ENCODE results near the gene EME2. TPM values are rescaled to one million over a fixed set of nuclear protein-coding genes. Genes with fewer than 3 reads are reported as not detected.
A peak's percentile ranks its signal among the peaks of the same experiment; 100 is the strongest.

Gene EME2
- total and polyA plus RNA-seq, 2 experiments from 2014 or later: 4.1 to 15.0 TPM

DNA sequence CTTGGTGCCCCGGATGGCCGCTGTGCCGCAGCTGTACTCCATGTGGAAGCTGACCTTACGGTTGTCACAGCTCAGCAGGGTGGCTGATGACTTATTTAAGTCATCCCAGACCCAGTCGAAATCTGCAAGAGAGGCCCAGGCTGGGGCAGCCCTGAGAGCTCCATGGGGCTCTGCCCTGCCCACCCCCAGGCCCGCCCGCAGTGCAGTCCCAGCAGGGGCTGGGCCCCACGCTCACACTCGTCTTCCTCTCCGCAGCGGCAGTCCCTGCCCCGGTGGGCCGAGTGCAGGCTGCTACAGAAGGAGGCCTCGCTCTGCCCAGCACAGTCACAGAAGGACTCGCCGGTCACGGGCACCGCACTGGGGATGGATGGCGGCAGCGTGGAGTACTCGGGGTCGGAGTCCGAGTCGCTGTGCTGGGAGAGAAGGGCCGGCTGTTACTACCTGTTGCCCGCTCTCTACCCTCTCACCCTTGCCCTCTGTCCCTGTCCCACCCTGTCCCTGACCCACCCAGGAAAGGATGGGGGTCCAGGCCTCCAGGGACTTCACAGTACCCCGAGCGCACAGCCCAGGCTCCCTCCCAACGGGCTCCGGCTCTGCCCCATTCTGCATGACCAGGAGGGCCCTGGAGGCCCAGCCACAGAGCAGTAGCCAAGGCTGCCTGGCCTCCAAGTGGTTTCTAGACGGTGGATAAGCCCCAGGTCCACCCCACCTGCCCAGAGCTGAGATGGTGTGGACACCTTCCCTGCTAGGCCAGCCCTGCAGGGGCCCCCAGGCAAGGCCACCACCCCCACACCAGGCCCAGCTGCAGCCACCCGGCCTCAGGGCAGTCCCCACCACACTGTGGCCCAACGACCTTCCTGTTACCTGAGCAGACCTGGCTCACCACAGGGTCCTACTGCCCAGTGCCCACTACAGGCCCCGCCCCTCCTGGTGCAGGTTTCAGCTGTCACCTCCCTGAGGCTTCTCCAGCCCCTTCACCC lies 5.9 kb downstream of the EME2 start:
- H2AFZ ChIP-seq: no peak overlapping the region
- TF ChIP-seq ZNF331 (CRISPR knock-in tag; IDR thresholded peaks at IDR 0.05; ENCODE audit: low read depth) (no peak), STAT1 (IDR thresholded peaks at IDR 0.05; ENCODE audit: unreplicated experiment) (no peak)
- TF ChIP-seq, protein P1, sequence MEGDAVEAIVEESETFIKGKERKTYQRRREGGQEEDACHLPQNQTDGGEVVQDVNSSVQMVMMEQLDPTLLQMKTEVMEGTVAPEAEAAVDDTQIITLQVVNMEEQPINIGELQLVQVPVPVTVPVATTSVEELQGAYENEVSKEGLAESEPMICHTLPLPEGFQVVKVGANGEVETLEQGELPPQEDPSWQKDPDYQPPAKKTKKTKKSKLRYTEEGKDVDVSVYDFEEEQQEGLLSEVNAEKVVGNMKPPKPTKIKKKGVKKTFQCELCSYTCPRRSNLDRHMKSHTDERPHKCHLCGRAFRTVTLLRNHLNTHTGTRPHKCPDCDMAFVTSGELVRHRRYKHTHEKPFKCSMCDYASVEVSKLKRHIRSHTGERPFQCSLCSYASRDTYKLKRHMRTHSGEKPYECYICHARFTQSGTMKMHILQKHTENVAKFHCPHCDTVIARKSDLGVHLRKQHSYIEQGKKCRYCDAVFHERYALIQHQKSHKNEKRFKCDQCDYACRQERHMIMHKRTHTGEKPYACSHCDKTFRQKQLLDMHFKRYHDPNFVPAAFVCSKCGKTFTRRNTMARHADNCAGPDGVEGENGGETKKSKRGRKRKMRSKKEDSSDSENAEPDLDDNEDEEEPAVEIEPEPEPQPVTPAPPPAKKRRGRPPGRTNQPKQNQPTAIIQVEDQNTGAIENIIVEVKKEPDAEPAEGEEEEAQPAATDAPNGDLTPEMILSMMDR (conservative IDR thresholded peaks at IDR 0.05; ENCODE audit: low read depth in 2 of 2): no peak
- peaks cover 4% of the 10 kb centered on the region; the same call in 1 of the 2 replicates for H3K4me1 ChIP-seq (ENCODE audit: insufficient read depth)
- peaks cover 7% of the 10 kb centered on the region; the same call in 1 of the 3 replicates for H3K9me3 Mint-ChIP-seq
- no peak overlapping the region for H3K4me2 ChIP-seq
- 0 out of 2 replicates have a peak, but pooled peaks cover 5% of the 10 kb centered on the region for H3F3A ChIP-seq (replicated peaks; ENCODE audit: low read depth)
- no peaks in the 10 kb centered on the region for H3K9me2 ChIP-seq (ENCODE audit: insufficient read depth)
- no peak overlapping the region for H3K27ac Mint-ChIP-seq
- DNase-seq (ENCODE audit: low spot score) (no peak), ATAC-seq (no peak)
- no peaks in the 10 kb centered on the region for H3K36me3 ChIP-seq (ENCODE audit: insufficient read depth)
- peaks cover 16% of the 10 kb centered on the region; the same call in 2 of the 3 replicates for H3K36me3 Mint-ChIP-seq (ENCODE audit: low read depth)
- peaks cover 33% of the 10 kb centered on the region for H3K27me3 Mint-ChIP-seq (ENCODE audit: insufficient read depth, low read depth, poor library complexity)
- H3K4me3 Mint-ChIP-seq: no peak overlapping the region; the same call in 2 of the 3 replicates
- peaks cover 13% of the 10 kb centered on the region; the same call in 1 of the 2 replicates for H4K20me1 ChIP-seq (replicated peaks; ENCODE audit: insufficient read depth)
- peaks cover 15% of the 10 kb centered on the region for H3K79me2 ChIP-seq (replicated peaks; ENCODE audit: insufficient read depth)
- no peak overlapping the region for H3K4me3 ChIP-seq
- H3K27ac ChIP-seq (ENCODE audit: low read depth): no peak overlapping the region
- no peaks in the 10 kb centered on the region for H3K27me3 ChIP-seq (ENCODE audit: insufficient read depth)
- peaks cover 5% of the 10 kb centered on the region for H3K4me1 Mint-ChIP-seq

GRCh38 chr16:1779234-1779701 lies 6.7 kb downstream of the EME2 start:
- H3K36me3 ChIP-seq (ENCODE audit: insufficient read depth): no peaks in the 10 kb centered on the region
- no peaks in the 10 kb centered on the region for H3K27me3 ChIP-seq (ENCODE audit: insufficient read depth)
- peaks cover 5% of the 10 kb centered on the region for H3K4me1 Mint-ChIP-seq
- H3K4me1 ChIP-seq (ENCODE audit: insufficient read depth): peaks cover 4% of the 10 kb centered on the region; the same call in 1 of the 2 replicates
- ATAC-seq (no peak), DNase-seq (ENCODE audit: low spot score) (no peak)
- H3K9me2 ChIP-seq (ENCODE audit: insufficient read depth): no peaks in the 10 kb centered on the region
- TF ChIP-seq ZNF114 (CRISPR knock-in tag; IDR thresholded peaks at IDR 0.05) (no peak), POLR2AphosphoS5 (IDR thresholded peaks at IDR 0.05; ENCODE audit: low read depth) (peak; percentile 7; the same call in 1 of the 2 replicates)
- H3K9me3 Mint-ChIP-seq: peaks cover 7% of the 10 kb centered on the region; the same call in 1 of the 3 replicates
- H3K27ac Mint-ChIP-seq: no peak overlapping the region
- no peak overlapping the region for H3K27ac ChIP-seq (ENCODE audit: low read depth)
- H3K27me3 Mint-ChIP-seq (ENCODE audit: insufficient read depth, low read depth, poor library complexity): peaks cover 31% of the 10 kb centered on the region
- H4K20me1 ChIP-seq (replicated peaks; ENCODE audit: insufficient read depth): peaks cover 15% of the 10 kb centered on the region; the same call in 1 of the 2 replicates
- H3K4me3 Mint-ChIP-seq: no peak overlapping the region; the same call in 2 of the 3 replicates
- no peak overlapping the region for H3K4me3 ChIP-seq
- 0 out of 2 replicates have a peak, but pooled peaks cover 3% of the 10 kb centered on the region for H3F3A ChIP-seq (replicated peaks; ENCODE audit: low read depth)
- peaks cover 21% of the 10 kb centered on the region for H3K79me2 ChIP-seq (replicated peaks; ENCODE audit: insufficient read depth)
- H2AFZ ChIP-seq: no peak overlapping the region
- no peak overlapping the region for H3K4me2 ChIP-seq
- H3K36me3 Mint-ChIP-seq (ENCODE audit: low read depth): peaks cover 16% of the 10 kb centered on the region; the same call in 2 of the 3 replicates

Data from GM23338 (cell line).